Activated T-cell treated with anti-CD3 and anti-CD28 coated beads for 24 hours (primary cell): ENCODE results near the gene TP53INP2.
A peak's percentile ranks its signal among the peaks of the same experiment; 100 is the strongest.
"Not testable (repeated sequence)": the region's sequence is repeated elsewhere in the genome, so short reads cannot be mapped to it uniquely, and the experiment has no call there.

ENCODE experiments used
- DNase-seq: peaks from one replicate; pipeline ENCODE4 v3.0.0-alpha.2; 2020; ENCODE audit warnings: low read depth

Gene TP53INP2, protein sequence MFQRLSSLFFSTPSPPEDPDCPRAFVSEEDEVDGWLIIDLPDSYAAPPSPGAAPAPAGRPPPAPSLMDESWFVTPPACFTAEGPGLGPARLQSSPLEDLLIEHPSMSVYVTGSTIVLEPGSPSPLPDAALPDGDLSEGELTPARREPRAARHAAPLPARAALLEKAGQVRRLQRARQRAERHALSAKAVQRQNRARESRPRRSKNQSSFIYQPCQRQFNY

DNA sequence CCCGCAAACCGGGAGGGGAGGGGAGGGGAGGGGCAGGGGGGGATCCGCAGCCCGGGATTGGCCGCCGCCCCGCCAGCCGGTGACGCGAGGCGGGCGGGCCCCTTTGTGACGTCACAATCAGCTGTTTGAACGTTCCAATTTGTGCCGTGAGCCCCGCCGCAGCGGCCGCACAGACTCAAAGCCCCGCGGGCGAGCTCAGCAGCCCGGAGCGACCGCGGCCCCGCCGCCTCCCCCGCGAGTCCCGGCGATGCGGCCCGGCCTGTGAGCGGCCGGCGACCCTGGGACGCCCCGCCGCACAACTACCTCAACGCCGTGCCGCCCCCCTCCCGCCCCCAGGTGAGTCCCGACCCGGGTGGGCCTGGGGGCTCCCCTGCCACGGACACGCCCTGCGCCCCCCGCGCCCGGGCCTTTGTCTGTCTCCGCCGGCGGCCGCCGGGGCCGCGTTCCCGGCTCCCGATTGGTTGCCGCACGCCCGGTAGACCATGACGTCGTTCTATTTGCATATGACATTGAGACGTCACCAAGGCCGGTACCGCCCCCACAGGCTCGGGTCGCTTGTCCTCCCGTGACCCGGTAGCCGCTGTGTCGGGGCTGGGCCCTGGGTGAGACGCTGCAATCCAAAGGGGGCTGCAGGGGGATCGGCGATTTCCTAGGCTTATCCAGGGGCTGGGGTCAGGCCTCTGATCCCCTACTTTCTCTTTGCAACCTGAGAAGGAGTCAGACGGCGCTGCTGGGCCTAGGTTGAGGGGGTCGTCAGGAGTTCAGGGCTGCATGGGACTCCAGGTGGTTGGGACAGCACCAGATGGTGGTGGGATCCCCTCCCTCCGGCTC, at the start of gene TP53INP2:
TP53INP2 (plus strand) TSS at position 168 of the 831 bp plus-strand sequence. CDS start 4,396 bp downstream, outside the sequence.
- peak; percentile 70 for DNase-seq

DNA sequence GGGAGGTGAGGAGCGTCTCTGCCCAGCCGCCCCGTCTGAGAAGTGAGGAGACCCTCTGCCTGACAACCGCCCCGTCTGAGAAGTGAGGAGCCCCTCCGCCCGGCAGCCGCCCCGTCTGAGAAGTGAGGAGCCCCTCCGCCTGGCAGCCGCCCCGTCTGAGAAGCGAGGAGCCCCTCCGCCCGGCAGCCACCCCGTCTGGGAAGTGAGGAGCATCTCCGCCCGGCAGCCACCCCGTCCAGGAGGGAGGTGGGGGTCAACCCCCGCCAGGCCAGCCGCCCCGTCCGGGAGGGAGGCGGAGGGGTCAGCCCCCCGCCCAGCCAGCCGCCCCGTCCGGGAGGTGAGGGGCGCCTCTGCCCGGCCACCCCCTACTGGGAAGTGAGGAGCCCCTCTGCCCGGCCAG, 45.5 kb upstream of the TP53INP2 start:
- not testable (repeated sequence) for DNase-seq

DNA sequence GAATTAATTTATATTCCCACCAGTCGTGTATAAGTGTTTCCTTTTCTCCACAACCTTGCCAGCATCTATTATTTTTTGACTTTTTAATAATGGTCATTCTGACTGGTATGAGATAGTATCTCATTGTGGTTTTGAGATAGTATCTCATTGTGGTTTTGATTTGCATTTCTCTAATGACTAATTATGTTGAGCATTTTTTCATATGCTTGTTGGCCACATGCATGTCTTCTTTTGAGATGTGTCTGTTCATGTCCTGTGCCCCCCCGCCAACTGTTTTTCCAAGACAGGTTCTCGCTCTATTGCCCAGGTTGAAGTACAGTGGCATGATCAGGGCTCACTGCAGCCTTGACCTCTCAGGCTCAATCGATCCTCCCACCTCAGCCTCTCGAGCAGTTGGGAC, 42.3 kb upstream of the TP53INP2 start:
- not testable (repeated sequence) for DNase-seq

DNA sequence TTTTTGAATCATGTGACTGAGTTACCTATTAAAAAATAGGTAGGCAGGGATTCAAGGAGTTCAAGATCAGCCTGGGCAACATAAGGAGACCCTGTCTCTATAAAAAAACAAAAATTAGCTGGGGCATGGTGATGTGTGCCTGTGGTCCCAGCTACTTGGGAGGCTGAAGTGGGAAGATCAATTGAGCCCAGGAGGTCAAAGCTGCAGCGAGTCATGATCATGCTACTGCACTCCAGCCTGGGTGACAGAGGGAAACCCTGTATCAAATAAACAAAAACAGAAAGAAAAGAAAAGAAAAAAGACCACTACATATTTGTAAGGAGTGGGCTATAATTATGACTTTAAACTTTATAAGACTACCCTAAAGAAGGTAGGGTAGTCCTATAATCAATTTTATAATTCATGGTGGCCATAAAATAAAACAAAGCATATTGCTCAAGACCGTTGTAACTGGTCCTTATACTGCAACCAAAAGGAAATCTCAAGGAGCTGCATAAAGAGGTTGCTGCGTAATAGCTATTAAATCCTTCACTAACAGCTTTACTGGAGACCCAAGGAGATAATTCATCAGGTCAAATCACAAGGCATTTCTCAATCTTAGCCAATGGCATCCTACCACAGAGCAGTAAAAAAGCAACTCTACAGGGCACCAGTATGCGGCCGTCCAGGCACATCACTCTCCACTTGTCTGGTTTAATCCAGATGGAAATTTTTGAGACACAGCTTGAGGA, 40.8 kb upstream of the TP53INP2 start:
- no peak for DNase-seq

DNA sequence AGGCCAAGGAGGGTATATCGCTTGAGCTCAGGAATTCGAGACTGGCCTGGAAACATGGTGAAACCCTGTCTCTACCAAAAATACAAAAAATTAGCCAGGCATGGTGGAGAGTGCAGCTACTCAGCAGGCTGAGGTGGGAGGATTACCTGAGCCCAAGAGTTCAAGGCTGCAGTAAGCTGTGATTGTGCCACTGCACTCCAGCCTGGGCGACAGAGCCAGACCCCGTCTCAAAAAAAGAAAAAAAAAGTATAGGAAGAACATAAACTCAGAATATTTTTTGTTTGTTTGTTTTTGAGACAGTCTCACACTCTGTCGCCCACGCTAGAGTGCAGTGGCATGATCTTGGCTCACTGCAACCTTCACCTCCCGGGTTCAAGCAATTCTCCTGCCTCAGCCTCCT, 39.4 kb upstream of the TP53INP2 start:
- DNase-seq: not testable (repeated sequence)

DNA sequence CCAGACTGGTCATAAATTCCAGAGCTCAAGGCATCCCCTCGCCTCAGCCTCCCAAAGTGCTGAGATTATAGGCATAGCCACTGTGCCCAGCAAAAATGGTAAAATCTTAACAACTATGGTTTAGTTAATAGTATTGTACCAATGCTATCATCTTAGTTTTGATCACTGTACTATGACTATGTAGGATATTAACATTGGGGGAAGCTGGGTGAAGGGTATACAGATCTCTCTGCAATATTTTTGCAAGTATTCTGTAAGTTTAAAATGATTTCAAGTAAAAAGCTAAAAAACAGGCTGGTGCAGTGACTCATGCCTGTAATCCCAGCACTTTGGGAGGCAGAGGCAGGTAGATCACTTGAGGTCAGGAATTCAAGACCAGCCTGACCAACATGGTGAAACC, 35.0 kb upstream of the TP53INP2 start:
- DNase-seq: no peak

DNA sequence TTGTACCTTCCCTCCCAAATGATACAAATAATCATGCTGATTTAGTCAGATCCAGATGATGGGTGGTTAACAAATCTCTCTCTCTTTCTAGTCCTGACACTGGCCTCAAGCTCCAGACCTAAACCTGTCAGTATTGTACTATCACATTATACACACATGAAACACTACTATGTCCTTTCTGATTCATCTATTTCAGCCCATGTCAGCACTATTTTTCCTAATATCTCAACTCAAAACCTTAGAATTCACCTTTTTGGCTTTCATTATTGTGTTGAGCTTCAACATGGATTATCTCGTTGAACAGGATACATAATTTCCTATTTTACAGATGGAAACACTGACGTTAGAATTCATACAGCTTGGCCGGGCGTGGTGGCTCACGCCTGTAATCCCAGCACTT, 30.7 kb upstream of the TP53INP2 start:
- no peak for DNase-seq

DNA sequence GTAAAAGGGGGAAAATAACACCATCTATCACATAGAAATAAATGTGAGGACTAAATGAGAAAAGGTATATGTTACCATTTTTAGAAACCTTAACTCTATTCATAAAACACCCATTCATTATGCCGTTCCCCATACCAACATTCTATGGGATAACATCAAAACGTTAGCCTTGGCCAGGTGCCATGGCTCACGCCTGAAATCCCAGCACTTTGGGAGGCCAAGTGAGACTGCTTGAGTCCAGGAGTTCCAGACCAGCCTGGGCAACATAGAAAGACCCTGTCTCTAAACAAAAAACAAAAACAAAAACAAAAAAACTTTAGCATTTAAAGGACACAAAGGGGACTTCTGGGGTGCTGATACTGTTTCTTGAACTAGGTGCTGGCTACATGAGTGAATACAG, 28.6 kb upstream of the TP53INP2 start:
- DNase-seq: no peak

DNA sequence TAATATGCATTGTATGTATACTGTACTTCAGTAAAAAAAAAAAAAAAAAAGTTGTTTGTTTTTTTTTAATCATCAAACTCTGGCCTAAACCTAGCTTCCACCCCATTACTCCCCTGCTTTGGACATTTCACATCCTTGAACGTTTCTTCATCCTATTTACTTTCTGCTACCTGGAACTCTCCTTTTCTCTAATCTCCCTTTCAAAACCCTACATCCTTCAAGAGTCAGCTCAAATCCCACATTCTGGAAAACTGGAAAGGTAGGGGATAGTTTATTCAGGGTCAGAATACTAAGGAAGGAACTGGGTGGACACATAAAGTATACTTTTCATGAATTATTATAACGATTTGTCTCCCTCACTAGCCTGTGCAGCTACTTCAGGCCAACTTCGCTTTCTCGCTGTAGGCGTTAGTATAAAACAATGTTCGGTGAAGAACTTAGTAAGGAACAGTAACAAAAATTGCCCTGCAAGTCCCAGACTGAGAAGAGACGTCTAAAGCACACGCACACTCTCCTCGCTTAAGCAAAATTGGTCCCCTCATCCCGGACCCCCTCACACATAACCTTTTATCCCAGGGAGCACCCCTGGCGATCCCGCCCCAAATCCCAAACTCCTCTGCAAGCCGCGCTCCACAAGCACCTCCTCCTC, 28.0 kb upstream of the TP53INP2 start:
- peak; percentile 1 for DNase-seq

DNA sequence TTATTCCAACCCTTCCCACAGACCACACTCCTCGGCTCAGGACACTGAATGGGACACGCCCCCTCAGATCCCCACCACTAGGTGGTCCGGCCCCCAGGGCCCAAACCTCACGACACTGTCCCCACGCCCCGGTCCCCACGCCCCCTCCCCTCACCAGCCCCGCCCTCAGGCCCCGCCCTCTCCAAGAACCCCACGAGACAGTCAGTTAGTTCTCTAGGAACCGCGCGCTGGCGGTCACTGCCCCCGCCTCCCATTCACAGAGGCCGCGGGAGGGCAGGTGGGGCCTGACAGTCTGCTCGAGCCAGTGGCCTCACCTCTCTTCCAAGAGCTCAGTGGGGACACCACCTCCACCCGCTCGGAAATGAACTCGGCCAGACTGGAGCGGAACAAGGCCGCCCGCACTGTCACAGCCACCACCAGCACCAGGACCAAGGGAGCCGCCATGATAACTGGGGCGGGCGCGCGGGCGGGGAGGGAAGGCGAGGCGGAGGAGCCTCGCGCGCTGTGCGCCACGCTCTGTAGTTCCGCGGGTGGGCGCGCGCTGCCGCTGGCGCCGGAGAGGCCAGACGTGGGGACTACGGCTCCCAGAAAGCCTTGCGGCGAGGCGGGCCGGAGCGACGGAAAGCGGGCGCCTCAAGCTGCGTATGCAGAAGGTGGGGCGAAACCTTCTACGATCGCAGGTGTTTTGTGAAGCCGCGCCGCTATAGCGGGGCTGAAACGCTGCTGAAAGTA, 27.3 kb upstream of the TP53INP2 start, which contains the start of gene PIGU:
PIGU (minus strand) TSS at position 451 of the 732 bp plus-strand sequence; CDS start at position 444, 7 bp downstream.
- DNase-seq: peak; percentile 93

DNA sequence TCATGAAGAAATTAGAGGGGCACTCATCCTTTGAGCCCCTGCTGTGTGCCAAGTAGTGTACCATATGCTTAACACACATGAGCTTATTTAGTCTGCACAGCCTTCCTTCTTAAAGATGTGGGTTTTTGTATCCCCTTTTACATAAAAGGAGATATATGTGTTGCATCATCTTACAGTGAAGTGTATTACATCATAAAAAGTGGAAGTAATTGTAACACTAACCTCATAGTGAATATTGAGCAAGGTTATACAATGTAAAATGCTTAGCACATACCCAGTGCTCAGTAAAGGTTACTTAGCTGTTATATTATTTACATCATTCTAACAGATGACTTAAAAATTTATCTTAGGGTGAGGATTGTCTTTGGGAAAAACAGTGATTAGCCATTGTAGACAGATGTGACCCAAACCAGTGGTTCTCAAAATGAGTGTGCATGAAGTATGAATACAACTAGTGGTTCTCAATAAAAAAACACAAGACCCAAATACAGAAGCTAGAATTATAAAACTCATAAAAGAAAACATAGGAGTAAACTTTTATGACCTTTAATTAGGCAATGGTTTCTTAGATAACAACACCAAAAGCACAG, 23.5 kb upstream of the TP53INP2 start:
- DNase-seq: no peak

DNA sequence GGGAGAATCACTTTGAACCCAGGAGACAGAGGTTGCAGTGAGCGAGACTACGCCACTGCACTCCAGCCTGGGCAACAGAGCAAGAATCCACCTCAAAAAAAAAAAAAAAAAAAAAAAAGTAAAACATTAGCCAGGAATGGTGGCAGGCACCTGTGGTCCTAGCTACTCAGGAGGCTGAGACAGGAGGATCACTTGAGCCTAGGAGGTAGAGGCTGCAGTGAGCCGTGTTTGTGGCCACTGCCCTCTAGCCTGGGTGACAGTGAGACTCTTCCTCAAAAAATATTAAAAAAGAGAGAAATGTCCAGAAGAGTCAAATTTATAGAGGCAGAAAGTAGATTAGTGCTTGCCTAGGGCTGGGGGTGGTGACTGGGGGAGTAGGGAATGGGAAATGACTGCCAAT, 20.5 kb upstream of the TP53INP2 start:
- DNase-seq: no peak

DNA sequence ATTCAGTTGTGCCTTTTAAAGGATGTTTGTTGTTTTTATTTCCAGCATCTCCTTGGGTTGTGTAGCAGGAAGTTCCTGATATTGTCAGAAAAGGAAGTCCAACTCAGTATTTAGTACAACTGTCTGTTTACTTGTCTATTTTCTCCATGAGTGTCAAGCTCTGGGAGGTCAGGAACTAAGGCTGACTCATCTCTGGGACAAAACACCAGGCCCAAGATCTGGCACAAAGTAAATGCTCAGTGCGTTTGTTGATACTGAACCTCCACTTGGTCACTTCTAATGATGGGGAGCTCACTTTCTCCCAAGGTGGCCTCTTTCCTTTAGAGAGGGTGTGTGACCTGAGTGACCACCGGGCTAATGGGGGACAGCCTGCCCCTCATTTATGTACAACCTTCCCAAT, 14.7 kb upstream of the TP53INP2 start:
- DNase-seq: no peak

DNA sequence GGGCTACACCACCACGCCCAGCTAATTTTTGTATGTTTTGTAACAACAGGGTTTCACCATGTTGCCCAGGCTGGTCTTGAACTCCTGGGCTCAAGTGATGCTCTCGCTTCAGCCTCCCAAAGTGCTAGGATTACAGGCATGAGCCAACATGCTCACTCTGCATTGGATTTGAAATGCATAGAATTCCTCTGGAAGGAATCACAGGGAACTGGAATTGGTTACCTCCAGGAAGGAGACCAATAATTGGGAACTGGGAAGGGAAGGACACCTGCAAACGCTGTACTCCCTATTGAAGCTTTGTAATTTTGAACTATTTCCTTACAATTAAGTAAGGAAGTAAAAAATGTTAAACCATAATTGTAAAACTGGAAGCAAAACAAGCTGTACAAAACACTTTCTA, 12.3 kb upstream of the TP53INP2 start:
- DNase-seq: no peak

DNA sequence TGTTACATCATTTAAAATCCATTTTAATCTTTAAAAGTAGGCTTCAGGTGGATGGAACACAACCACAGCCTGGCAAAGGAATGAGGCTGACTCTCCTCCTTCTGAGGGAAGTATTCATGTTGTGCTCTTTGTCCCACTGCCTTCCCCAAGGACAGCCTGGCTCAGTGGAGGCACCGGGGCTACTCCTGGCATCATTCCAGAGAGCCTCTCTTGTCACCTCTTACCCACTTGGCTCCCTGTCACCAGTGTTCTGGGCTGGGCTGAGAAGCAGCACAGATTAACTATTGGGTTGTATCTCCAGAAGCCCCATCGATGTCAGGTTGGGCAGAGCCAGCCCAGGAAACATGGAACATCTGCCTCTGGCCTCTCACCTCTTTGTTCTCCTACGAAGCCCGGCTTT, 10.7 kb upstream of the TP53INP2 start:
- DNase-seq: no peak

DNA sequence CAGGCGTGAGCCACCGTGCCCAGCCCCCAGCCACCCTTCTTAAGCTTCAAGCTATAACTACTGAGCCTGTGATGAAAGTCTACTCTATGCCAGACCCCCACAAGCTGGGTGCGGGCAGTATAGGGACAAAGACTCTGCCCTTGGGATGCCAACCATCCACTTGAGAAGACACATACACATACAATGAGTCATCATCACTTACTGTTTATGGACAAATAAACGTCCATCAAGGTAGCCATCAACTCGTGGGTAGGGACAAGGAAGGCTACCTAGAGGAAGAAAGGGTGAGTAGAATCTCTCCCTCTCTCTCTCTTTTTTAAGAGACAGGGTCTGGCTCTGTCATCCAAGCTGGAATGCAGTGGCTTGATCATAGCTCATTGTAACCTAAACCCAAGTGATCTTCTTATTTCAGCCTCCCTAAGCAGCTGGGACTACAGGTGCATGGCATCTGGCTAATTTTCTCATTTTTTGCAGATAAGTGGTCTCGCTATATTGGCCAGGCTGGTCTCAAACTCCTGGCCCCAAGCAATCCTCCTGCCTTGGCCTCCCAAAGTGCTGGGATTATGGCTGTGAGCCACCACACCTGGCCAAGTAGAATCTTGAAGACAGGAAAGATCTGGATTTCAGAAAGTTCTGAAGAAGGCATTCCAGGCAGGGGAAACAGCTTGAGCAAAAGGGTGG, 2.6 kb upstream of the TP53INP2 start:
- no peak for DNase-seq

DNA sequence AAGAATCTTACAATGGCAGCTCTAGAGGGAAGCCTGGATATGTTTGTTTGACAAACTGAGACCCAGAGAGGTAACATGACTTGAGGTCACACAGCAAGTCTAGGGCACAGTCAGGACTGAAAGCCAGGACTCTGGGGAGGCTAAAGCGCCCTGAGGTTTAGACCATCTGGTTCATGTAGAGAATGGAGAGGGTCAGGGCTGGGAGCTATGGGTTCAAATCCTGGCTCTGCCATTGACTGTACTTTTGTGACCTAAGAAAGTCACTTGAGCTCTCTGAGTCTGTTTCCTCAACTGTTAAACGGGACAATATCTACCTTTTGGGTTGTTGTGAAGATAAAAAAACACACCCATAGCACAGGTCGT, 1.1 kb upstream of the TP53INP2 start:
- no peak for DNase-seq

DNA sequence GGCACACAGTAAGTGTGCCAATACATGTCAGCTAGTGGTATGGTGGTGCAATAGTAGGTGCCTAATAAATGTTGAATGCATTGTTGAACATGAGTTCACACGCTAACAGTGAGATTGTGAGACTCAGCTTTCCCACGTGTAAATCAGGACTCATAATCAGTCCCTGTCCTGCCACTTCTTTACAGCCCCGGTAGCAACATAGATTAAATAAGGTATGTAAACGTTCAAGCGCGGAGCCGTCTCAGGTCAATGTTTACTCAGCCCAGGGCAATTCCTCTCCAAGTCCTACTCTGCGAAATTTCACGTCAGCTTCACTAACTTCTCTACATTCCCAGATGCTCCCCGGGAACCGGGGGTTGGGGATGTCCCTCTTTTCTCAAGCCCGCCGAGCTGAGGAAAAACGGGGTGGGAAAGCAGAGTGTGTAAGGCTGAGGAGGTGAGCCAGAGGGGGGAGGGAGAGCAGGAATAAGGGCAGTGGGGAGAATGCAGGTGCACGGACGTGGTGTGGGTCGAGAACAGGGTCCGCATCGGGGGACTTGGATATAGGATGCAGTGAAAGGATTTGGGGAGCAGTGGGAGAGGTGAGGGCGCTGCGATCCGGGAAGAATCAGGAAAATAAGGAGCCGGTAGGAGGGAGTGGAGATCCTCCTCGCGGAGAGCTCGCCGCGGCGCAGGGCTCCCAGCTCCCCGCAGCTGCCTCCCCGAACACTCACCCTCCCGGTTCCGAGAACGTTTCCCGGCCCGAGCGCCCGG, 544 bp upstream of the TP53INP2 start:
- DNase-seq: no peak

DNA sequence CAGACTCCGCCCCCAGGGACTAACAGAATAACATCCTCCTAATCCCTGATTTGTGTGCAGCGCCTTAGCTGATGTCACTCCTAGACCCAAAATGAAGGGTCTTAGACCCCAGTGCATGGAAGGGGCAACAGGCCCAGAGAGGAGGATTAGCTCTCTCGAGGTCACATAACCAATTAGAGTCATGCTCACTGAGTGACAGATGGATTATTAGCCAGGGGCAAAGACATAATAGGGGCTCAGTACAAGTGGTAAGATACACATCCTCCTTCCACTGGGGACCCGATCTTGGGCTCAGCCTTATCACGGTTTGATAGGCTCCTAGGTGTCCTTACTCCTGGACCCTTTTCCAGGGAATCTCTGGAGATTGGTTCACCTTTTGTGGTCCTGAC, 858 bp downstream of the TP53INP2 start:
- no peak for DNase-seq
